NT2/D1 (cell line): ENCODE data around the gene MYDGF.

ENCODE experiments used
- SUZ12 ChIP-seq: IDR thresholded peaks from 2 replicates; pipeline ENCODE4 v1.6.1; 2011; ENCODE audit not compliant: insufficient read length, insufficient read depth; ENCODE audit errors: extremely low read depth
- YY1 ChIP-seq: IDR thresholded peaks from 2 replicates; pipeline ENCODE4 v1.6.1; 2011; ENCODE audit not compliant: insufficient read length, insufficient read depth
- ZNF274 ChIP-seq: IDR thresholded peaks from 2 replicates; pipeline ENCODE4 v1.6.1; 2011; ENCODE audit warnings: mild to moderate bottlenecking, low read depth, low read length

- no peak for TF ChIP-seq YY1
- TF ChIP-seq ZNF274 = no peak
- no peak for TF ChIP-seq SUZ12
Observed at GRCh38 chr19:4673726-4674125, 3.6 kb upstream of the MYDGF start.
